WTC11 (cell line): ENCODE data around the gene DCLK1.

Experiments used
- CTCF ChIP-seq: fragments of 200-600 bp; IDR thresholded peaks from 2 replicates; pipeline ENCODE4 v1.8.0; 2022; ENCODE audit warnings: antibody characterized with exemption
- E2F1 ChIP-seq: sonication (generic); formaldehyde crosslinking; IDR thresholded peaks from 2 replicates; pipeline ENCODE4 v1.8.0; 2022; ENCODE audit warnings: mild to moderate bottlenecking, missing genetic modification reagents
- E2F5 ChIP-seq: sonication (generic); formaldehyde crosslinking; IDR thresholded peaks from 2 replicates; pipeline ENCODE4 v1.8.1; 2022; ENCODE audit warnings: mild to moderate bottlenecking, moderate library complexity, missing genetic modification reagents
- FOXK1 ChIP-seq: sonication (generic); formaldehyde crosslinking; IDR thresholded peaks from 2 replicates; pipeline ENCODE4 v1.8.0; 2022; ENCODE audit warnings: mild to moderate bottlenecking, moderate library complexity, missing genetic modification reagents
- JAZF1 ChIP-seq: fragments of 250-450 bp; sonication (Bioruptor Pico); IDR thresholded peaks from 2 replicates; pipeline ENCODE4 v1.9.0; 2021; ENCODE audit warnings: moderate library complexity, mild to moderate bottlenecking, inconsistent platforms
- PREB ChIP-seq: sonication (generic); formaldehyde crosslinking; IDR thresholded peaks from 2 replicates; pipeline ENCODE4 v1.8.1; 2022; ENCODE audit warnings: mild to moderate bottlenecking, missing genetic modification reagents, moderate library complexity, borderline replicate concordance
- RELA ChIP-seq: sonication (generic); formaldehyde crosslinking; IDR thresholded peaks from 2 replicates; pipeline ENCODE4 v1.8.1; 2022; ENCODE audit warnings: missing genetic modification reagents, mild to moderate bottlenecking, borderline replicate concordance
- TF ChIP-seq, protein P1 (sequence below): sonication (generic); formaldehyde crosslinking; IDR thresholded peaks from 2 replicates; pipeline ENCODE4 v1.8.1; 2023; ENCODE audit warnings: mild to moderate bottlenecking, missing genetic modification reagents, moderate library complexity

GRCh38 chr13:35990196-35990595 lies 141.0 kb downstream of the DCLK1 start:
- no peak for TF ChIP-seq PREB
- peak; percentile 60 for TF ChIP-seq CTCF
- TF ChIP-seq, protein P1, sequence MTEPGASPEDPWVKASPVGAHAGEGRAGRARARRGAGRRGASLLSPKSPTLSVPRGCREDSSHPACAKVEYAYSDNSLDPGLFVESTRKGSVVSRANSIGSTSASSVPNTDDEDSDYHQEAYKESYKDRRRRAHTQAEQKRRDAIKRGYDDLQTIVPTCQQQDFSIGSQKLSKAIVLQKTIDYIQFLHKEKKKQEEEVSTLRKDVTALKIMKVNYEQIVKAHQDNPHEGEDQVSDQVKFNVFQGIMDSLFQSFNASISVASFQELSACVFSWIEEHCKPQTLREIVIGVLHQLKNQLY (CRISPR knock-in tag): no peak
- no peak for TF ChIP-seq RELA (CRISPR knock-in tag)
- no peak for TF ChIP-seq FOXK1 (CRISPR knock-in tag)
- no peak for TF ChIP-seq E2F5 (CRISPR knock-in tag)
- TF ChIP-seq E2F1 (CRISPR knock-in tag): no peak
- no peak for TF ChIP-seq JAZF1
